Loucy (cell line): ENCODE data around the gene LUZP1.

ENCODE experiments used
- EZH2phosphoT487 ChIP-seq: fragments of 200-600 bp; IDR thresholded peaks from 2 replicates; pipeline ENCODE4 v1.6.1; 2018; ENCODE audit warnings: antibody characterized with exemption, mild to moderate bottlenecking, moderate library complexity, borderline replicate concordance
- TF ChIP-seq, protein P1 (sequence below): fragments of 200-600 bp; sonication (generic); conservative IDR thresholded peaks from 2 replicates; pipeline ENCODE4 v1.5.1; 2014; ENCODE audit warnings: mild to moderate bottlenecking, antibody characterized with exemption, low read length

GRCh38 chr1:23150742-23151141 lies 17.9 kb downstream of the LUZP1 start:
- TF ChIP-seq, protein P1, sequence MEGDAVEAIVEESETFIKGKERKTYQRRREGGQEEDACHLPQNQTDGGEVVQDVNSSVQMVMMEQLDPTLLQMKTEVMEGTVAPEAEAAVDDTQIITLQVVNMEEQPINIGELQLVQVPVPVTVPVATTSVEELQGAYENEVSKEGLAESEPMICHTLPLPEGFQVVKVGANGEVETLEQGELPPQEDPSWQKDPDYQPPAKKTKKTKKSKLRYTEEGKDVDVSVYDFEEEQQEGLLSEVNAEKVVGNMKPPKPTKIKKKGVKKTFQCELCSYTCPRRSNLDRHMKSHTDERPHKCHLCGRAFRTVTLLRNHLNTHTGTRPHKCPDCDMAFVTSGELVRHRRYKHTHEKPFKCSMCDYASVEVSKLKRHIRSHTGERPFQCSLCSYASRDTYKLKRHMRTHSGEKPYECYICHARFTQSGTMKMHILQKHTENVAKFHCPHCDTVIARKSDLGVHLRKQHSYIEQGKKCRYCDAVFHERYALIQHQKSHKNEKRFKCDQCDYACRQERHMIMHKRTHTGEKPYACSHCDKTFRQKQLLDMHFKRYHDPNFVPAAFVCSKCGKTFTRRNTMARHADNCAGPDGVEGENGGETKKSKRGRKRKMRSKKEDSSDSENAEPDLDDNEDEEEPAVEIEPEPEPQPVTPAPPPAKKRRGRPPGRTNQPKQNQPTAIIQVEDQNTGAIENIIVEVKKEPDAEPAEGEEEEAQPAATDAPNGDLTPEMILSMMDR, result no peak
- no peak for TF ChIP-seq EZH2phosphoT487
